Measurements from ENCODE around the gene MYLK2.
A peak's percentile ranks its signal among the peaks of the same experiment; 100 is the strongest.

The MYLK2 gene

DNA sequence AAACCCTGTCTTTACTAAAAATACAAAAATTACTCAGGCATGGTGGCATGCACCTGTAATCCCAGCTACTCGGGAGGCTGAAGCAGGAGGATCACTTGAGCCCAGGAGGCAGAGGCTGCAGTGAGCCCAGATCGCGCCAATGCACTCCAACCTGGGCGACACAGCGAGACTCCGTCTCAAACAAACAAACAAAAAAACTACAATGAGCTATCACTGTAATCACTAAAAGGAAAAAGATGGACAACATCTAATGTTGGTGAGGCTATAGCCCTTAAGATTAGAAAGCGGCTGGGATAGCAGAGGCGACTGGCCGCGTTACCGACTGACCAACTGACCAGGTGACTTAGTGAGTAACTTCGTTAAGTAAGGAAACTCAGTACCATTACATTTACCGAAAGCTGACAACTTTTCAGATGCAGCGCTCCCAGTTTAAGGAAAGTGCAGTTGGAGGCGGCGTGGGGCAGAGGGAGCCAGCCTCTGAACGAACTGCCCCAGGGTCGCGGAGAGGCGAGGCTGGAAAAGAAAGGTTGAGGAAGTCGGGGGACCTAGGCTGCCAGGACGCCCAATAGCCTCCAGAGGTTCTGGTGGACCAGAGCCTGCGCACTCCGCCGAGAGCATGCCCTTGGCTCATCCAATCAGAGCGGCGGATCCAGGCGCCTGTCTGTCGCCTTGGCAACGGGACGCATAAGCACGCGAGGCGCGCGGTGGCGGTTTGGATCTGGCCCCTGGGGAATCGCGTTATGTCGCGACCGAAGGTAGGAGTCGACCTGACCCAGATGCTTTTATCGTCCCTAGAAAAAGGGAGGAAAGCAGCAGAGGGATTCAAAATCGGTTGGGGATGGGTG lies 60.2 kb downstream of the MYLK2 start:
- peak; percentile 68 for DNase-seq

- DNase-seq: no peak
These were observed 62.8 kb downstream of the MYLK2 start for GRCh38 chr20:31881945-31882344.

DNA sequence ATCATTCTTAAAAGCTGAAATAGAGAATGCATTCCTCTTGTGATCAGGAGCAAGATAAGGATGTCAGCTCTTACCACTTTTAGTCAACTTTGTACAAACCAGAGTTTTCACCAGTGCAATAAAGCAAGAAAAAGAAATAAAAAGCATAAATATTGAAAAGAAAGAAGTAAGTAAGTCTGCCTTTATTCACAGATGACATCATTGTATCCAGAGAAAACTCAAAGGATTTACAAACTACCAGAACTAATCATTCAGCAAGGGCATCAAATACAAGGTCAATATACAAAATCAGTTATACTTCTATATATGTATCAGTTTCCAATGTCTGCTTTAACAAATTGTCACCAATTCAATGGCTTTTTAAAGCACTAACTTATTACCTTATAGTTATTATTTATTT lies 64.7 kb downstream of the MYLK2 start:
- no peak for DNase-seq

Measured in effector CD4-positive, alpha-beta T cell (primary cell).